H1 (cell line): ENCODE data around the gene OGFOD2. TPM values are rescaled to one million over a fixed set of nuclear protein-coding genes. Genes with fewer than 3 reads are reported as not detected.

ENCODE experiments used
- KDM4A ChIP-seq: IDR thresholded peaks from one replicate; pipeline ENCODE4 v1.7.1; 2012; ENCODE audit warnings: low read depth, mild to moderate bottlenecking, moderate library complexity, low read length, inconsistent platforms; ENCODE audit not compliant: severe bottlenecking
- polyA plus RNA-seq, 7 experiments: library from polyadenylated mRNA; depleted of rRNA in 3 of 7; stranded (reverse) in 5 of 7; unstranded in 2 of 7; fragments of >200 nt in 5 of 7; fragments of 200-250 nt in 2 of 7; gene quantifications; 1 replicate in 5 of 7; 2 replicates in 1 of 7; 4 replicates in 1 of 7; pipeline versions ENCODE4 v1.2.1 to v1.2.3, GENCODE V29; 2011 to 2013; ENCODE audit warnings: missing spikeins in 2 of 7, mixed read lengths in 2 of 7
- total RNA-seq: library from RNA; stranded (reverse); fragmentation: NEBNext Ultra II Directional; extraction: Animal tissue kit (Norgen Biotek cat#: 25700); gene quantifications from 2 replicates; pipeline ENCODE4 v1.2.1, GENCODE V29; 2021
- TF ChIP-seq, protein P1 (sequence below), 3 experiments: IDR thresholded peaks; 1 replicate in 2 of 3; 2 replicates in 1 of 3; pipeline versions ENCODE4 v1.5.1 to v1.6.1; 2011; ENCODE audit warnings: low read length in 3 of 3, mild to moderate bottlenecking in 3 of 3, inconsistent platforms in 2 of 3, low read depth in 1 of 3, moderate library complexity in 1 of 3; ENCODE audit not compliant: insufficient read depth in 1 of 3; ENCODE audit errors: control extremely low read depth in 1 of 3

OGFOD2 gene
- total and polyA plus RNA-seq, 2 of the 8 experiments (the other 6 are each of a cell fraction or from before 2014, with no cell fraction given), result 17.3 to 20.3 TPM

GRCh38 chr12:122994140-122994675 is 19.2 kb downstream of the OGFOD2 start (continued):
- TF ChIP-seq, protein P1, sequence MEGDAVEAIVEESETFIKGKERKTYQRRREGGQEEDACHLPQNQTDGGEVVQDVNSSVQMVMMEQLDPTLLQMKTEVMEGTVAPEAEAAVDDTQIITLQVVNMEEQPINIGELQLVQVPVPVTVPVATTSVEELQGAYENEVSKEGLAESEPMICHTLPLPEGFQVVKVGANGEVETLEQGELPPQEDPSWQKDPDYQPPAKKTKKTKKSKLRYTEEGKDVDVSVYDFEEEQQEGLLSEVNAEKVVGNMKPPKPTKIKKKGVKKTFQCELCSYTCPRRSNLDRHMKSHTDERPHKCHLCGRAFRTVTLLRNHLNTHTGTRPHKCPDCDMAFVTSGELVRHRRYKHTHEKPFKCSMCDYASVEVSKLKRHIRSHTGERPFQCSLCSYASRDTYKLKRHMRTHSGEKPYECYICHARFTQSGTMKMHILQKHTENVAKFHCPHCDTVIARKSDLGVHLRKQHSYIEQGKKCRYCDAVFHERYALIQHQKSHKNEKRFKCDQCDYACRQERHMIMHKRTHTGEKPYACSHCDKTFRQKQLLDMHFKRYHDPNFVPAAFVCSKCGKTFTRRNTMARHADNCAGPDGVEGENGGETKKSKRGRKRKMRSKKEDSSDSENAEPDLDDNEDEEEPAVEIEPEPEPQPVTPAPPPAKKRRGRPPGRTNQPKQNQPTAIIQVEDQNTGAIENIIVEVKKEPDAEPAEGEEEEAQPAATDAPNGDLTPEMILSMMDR (IDR thresholded peaks at IDR 0.05; ENCODE audit: control extremely low read depth in 1 of 3, insufficient read depth in 1 of 3, low read depth in 1 of 3, low read length in 3 of 3), result no peak
- no peak for TF ChIP-seq KDM4A
